ENCODE measurements around the gene IFT88.

IFT88 gene

DNA sequence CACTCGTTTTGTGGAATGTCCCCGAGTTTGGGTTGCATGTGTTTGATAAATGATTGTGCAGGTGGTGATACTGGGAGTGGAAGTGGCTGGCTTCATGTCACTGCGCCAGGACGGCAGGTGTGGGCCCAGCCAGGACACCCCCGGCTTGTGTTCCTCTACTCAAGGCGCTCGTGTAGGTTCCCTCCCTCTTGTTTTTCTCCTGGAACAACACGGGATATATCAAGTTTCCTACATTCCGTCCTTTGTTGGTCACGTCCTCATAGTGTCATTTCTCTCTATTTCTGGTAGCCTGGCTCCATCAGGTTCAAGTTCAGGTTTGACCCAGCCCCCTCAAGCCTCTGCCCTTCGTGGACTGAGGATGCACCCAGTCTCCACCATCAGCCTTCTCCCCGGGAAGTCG, 152.8 kb downstream of the IFT88 start:
- H3K27me3 ChIP-seq (ENCODE audit: insufficient read depth, poor library complexity, severe bottlenecking): no peaks in the 10 kb centered on the region
- no peak overlapping the region for H3K27ac ChIP-seq (replicated peaks)
- TF ChIP-seq POLR2AphosphoS5 (IDR thresholded peaks at IDR 0.05; ENCODE audit: low read depth) (no peak), GABPA (IDR thresholded peaks at IDR 0.05; ENCODE audit: low read depth) (no peak), SPI1 (IDR thresholded peaks at IDR 0.05; ENCODE audit: borderline replicate concordance, low read depth) (no peak)
- TF ChIP-seq, protein P1, sequence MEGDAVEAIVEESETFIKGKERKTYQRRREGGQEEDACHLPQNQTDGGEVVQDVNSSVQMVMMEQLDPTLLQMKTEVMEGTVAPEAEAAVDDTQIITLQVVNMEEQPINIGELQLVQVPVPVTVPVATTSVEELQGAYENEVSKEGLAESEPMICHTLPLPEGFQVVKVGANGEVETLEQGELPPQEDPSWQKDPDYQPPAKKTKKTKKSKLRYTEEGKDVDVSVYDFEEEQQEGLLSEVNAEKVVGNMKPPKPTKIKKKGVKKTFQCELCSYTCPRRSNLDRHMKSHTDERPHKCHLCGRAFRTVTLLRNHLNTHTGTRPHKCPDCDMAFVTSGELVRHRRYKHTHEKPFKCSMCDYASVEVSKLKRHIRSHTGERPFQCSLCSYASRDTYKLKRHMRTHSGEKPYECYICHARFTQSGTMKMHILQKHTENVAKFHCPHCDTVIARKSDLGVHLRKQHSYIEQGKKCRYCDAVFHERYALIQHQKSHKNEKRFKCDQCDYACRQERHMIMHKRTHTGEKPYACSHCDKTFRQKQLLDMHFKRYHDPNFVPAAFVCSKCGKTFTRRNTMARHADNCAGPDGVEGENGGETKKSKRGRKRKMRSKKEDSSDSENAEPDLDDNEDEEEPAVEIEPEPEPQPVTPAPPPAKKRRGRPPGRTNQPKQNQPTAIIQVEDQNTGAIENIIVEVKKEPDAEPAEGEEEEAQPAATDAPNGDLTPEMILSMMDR (IDR thresholded peaks at IDR 0.05; ENCODE audit: insufficient read depth, low read length): no peak
- TF ChIP-seq, protein P2, sequence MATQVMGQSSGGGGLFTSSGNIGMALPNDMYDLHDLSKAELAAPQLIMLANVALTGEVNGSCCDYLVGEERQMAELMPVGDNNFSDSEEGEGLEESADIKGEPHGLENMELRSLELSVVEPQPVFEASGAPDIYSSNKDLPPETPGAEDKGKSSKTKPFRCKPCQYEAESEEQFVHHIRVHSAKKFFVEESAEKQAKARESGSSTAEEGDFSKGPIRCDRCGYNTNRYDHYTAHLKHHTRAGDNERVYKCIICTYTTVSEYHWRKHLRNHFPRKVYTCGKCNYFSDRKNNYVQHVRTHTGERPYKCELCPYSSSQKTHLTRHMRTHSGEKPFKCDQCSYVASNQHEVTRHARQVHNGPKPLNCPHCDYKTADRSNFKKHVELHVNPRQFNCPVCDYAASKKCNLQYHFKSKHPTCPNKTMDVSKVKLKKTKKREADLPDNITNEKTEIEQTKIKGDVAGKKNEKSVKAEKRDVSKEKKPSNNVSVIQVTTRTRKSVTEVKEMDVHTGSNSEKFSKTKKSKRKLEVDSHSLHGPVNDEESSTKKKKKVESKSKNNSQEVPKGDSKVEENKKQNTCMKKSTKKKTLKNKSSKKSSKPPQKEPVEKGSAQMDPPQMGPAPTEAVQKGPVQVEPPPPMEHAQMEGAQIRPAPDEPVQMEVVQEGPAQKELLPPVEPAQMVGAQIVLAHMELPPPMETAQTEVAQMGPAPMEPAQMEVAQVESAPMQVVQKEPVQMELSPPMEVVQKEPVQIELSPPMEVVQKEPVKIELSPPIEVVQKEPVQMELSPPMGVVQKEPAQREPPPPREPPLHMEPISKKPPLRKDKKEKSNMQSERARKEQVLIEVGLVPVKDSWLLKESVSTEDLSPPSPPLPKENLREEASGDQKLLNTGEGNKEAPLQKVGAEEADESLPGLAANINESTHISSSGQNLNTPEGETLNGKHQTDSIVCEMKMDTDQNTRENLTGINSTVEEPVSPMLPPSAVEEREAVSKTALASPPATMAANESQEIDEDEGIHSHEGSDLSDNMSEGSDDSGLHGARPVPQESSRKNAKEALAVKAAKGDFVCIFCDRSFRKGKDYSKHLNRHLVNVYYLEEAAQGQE (IDR thresholded peaks at IDR 0.05; ENCODE audit: insufficient replicate concordance, low read depth): no peak
- DNase-seq (ENCODE audit: low read depth in 1 of 2, low spot score in 1 of 2): no peak
- H3K4me3 ChIP-seq (replicated peaks; ENCODE audit: insufficient read depth, low read length): no peak overlapping the region

DNA sequence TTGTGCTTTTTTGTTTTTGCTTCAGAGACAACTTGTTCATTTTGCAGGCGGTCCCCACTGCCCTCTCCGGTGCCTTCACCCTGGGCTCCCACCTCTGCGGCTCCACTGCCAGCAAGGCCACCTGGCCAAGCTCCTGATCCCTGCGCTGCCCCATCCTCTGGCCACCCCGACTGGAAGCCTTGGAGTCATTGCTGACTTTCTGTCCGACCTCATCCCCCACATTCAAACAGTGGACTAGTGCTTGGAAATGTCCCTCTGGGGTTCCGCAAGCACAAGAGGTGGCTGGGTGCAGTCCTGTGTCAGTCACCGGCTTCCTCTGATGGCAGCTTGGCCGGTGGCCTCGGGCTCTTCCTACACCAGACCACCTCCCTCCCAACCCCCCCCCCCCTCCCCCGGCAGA, 153.5 kb downstream of the IFT88 start:
- no peak for TF ChIP-seq POLR2AphosphoS5 (IDR thresholded peaks at IDR 0.05; ENCODE audit: low read depth)
- TF ChIP-seq SPI1 (IDR thresholded peaks at IDR 0.05; ENCODE audit: borderline replicate concordance, low read depth): no peak
- TF ChIP-seq, protein P2 (IDR thresholded peaks at IDR 0.05; ENCODE audit: insufficient replicate concordance, low read depth): no peak
- TF ChIP-seq, protein P1 (IDR thresholded peaks at IDR 0.05; ENCODE audit: insufficient read depth, low read length): no peak
- TF ChIP-seq GABPA (IDR thresholded peaks at IDR 0.05; ENCODE audit: low read depth): no peak
- Histone ChIP-seq H3K4me3 (replicated peaks; ENCODE audit: insufficient read depth, low read length) (no peak overlapping the region), H3K27me3 (ENCODE audit: insufficient read depth, poor library complexity, severe bottlenecking) (no peaks in the 10 kb centered on the region), H3K27ac (replicated peaks) (no peak overlapping the region)
- no peak for DNase-seq (ENCODE audit: low read depth in 1 of 2, low spot score in 1 of 2)

DNA sequence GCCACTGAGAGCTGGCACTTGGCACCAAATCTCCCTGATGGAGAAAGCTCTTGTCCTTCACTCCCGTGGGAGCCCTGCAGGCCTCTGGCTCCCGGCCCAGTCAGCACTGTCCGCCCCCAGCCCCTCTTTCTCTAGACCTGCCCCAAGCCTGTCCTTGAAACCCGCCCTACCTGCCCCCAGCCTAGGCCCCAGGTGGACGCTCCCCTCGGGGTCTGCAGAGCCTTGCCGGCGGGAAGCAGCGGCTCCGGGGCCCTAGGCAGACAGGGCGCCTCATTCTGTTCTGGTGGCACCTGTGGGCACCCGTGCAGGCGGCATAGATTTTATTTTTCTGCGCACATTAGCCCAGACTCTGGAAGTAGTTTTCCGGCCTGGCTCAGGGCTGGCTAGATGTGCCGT, 154.1 kb downstream of the IFT88 start:
- no peak overlapping the region for H3K27ac ChIP-seq (replicated peaks)
- H3K4me3 ChIP-seq (replicated peaks; ENCODE audit: insufficient read depth, low read length): no peak overlapping the region
- no peaks in the 10 kb centered on the region for H3K27me3 ChIP-seq (ENCODE audit: insufficient read depth, poor library complexity, severe bottlenecking)
- DNase-seq (ENCODE audit: low read depth in 1 of 2, low spot score in 1 of 2): no peak
- TF ChIP-seq SPI1 (IDR thresholded peaks at IDR 0.05; ENCODE audit: borderline replicate concordance, low read depth) (no peak), POLR2AphosphoS5 (IDR thresholded peaks at IDR 0.05; ENCODE audit: low read depth) (no peak), GABPA (IDR thresholded peaks at IDR 0.05; ENCODE audit: low read depth) (no peak)
- TF ChIP-seq, protein P1 (IDR thresholded peaks at IDR 0.05; ENCODE audit: insufficient read depth, low read length): no peak
- TF ChIP-seq, protein P2 (IDR thresholded peaks at IDR 0.05; ENCODE audit: insufficient replicate concordance, low read depth): no peak

Measured in HL-60 (cell line).